C1 segment of cervical spinal cord (tissue), 14 donors: ENCODE measurements around the gene PAPPA2.

Source experiments
- DNase-seq, 14 donors: peaks; one replicate each; lab custom pipeline; 2025; lab: John Stamatoyannopoulos, UW

PAPPA2 gene

GRCh38 chr1:176802316-176802715, 339.3 kb downstream of the PAPPA2 start:
- DNase-seq, result peak in 1 of 14 donors; percentile 72

DNA sequence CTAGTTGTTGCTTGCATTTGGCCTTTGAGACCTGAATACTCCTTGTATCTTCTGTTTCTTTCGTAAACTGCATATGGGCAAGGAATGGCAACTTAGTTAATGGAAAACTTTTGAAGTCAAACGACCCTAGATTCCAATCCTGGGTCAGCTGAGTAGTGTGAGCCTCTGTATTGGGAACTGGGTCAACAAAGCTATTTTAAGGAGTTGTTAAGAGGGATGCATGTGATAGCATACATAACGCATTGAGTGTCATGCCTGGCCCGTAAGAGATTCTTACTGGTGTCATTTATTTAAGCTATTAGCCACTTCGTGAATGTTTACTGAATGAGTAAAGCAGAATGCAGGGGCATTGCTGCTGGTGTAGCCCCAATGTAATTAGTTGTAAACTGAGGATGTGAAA, 340.1 kb downstream of the PAPPA2 start:
- no peak for DNase-seq

DNA sequence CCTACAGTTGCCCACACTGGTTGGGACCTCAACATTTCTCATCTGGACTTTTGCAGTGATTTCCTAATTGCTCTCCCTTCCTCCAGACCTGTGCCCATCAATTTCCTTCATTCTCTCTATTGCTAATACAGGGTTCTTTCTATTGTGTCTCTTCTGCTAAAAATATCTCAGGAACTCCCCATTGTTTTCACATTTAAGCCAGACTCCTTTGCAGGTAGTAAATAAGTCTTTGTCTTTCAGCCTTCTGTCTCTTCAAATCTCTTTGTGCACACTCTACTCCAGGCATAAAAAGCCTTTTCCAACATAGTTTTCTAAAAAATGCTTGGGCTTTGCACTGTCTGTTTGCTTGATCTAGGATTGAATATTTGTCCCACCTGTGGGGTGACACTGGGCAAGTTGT, 340.6 kb downstream of the PAPPA2 start:
- DNase-seq, result peak in 1 of 14 donors; percentile 59

DNA sequence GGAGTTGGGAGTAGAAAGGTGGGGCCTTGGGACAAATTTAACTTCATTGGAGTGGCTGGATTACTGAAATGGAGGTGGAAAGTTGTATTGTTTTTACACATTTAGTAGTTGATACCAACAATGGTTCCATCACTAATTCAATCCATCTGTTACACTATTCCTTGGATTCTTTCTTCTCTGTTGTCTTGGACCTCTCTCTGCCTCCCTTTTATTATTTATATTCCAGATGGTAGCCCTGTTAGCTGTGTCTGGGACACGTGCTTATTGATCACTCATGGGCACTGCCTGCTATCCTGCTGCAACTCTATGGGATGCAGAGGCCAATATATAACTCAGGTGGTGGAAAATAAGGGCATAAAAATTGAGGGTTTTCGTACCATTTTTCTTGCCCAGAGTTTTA, 346.3 kb downstream of the PAPPA2 start:
- no peak for DNase-seq

DNA sequence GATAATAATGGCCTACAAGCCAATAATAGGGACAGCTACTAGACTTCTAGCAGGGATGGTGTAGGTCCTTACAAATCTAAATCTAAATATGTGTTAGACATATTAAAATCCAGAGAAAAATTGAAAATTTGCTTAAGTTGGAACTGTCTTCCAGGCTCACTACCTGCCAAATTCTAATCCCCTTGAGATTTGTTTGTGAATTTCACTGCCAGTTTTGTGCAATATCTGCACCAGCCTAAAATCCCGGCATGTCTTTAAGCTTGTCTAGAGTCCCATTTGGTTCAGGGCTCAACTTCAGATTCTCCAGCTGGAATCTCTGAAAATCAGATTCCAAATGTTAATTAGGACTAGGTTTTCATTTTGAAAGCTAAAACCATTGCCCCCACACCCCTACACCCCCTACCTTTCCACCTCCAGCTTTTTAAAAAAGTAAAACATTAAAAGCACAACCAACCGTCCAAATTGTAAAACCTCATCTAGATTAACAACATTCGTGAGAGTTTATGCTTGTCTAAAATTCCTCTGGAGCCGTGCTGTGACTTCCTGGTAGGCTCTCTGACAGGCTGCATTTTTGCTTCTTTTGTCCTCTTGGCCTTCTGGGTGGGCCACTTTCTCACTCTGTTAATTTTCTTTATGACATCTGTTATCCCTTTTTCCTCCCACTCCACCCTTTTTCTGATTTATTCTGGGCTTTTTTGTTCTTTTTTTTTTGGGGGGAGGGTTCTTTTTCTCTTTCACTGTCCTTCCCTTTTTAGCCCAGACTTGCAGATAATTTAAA, 348.7 kb downstream of the PAPPA2 start:
- DNase-seq, result no peak

- DNase-seq, result no peak
Measured at GRCh38 chr1:176815621-176816020, 352.6 kb downstream of the PAPPA2 start.

DNA sequence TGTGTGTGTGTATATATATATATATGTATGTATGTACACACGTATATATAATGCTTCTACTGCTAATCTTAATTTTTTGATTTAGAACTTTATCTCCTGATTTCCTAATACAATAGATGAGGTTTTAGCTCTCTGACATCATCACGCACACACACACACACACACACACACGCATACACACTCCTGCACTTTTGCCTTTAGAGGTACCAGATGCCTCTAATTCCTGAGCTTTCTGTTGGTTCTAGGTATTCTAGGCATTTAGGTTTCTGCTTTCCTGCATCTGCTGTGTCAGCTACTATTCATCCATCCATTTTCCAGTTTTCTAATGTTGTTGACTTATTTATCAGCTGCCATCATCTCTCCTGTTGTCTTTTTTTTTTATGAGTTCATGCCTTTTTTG, 353.3 kb downstream of the PAPPA2 start:
- no peak for DNase-seq

GRCh38 chr1:176820391-176821031, 357.5 kb downstream of the PAPPA2 start:
- no peak for DNase-seq

DNA sequence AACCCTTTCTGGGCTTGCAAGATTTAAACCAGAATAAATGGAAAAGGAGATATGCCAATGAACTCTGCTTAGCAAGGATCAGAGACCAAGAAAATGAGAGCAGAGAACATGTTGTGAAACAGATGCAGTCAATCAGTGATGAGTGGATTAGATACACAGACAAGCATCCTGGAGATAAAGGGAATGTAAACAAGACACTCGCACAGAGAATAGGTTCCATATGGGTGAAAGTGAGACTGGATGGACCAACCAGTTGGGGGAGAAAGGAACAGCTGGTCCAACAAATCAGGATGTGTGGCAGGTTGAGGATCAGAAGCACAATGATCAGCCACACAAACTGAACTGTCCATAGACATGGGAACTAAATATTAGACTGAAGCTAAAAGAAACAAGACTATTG, 363.3 kb downstream of the PAPPA2 start:
- no peak for DNase-seq

DNA sequence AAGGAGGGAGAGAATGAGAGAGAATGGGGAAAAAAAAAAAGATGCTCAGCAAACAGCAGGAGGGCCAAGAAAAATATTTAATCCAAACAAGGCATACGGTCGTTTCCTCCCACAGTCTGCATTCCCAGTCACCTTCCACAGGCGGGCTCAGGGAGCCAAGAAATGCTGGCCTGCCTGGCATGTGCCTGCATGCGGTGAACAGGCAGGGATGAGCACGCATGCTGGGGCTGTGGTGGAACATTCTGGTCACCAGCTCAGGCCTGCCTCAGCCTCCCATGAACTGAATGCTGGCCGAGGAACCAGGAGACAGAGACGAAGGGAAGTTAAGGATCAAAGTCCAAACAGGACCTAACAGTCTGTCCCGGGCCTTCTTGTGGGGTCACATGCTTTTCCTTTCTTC, 366.3 kb downstream of the PAPPA2 start:
- DNase-seq, result peak in 1 of 14 donors; percentile 25

DNA sequence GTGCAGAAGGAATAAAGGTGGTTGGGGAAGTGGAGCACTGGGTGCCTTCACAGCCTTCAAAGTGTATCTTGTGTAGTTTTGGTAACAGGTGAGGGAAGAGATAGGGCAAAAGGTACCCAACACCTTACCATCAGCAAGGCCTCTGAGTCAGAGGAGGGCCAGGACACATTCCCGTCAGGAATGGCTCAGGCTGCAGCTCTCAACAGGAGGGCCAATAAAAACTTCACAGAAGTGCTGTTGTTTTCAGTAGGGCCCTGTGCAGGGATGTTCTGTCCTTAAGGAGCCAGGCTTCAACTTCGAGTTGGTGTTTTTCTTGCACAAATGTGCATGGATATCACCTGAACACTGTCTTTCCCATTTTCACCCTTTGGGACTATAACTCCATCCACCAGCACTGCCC, 368.2 kb downstream of the PAPPA2 start:
- no peak for DNase-seq

DNA sequence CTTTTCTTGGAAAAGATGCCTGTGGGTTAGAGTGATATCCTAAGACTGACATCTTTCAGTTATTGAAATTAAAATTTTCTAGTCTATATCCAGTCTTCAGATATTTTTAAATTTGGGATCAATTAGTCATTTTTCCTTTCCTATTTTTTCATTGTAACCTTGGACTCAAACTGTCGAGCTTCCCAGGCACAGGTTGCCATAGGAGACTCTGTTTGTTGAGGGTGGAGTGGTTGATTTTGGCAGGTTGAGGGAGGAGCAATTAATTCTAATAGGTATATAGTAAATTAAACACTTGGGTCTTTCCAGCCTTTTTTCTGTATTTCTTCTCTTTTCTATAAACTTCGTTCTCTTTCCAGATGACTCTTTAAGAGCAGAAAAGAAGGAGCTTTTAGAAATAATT, 374.7 kb downstream of the PAPPA2 start:
- no peak for DNase-seq

DNA sequence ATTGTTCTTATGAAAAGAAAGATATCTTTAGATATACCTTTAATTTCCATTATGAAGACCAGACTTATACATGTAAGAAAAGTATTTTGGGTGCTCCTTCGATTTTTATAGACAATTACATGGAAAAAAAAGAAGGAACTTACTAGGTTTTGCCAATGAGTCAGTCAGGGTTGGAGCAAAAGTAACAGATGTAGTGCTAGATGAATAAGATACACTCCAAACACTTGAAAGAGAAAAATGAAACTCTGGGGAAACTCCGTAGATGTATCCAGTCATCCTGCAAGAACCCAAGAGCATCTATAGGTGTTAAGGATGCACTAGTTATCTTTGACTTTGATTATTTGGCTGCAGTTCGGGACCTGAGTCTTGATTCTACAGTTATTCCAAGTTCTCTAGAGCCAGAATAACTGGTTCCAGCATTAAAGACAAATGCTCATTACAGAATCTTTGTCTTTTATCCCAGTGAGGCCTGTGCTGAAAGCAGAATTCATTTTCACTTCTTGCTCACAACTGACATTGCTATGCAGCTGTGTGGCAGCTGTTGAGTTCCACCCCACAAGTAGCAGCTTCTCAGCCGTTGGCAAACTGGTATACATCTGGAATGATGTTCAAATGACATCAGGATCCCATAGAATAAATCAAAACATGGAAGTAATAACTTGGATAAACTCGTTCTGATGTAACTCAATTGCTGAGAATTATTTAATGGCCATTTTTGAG, 375.5 kb downstream of the PAPPA2 start:
- DNase-seq, result no peak

GRCh38 chr1:176839216-176839615, 376.2 kb downstream of the PAPPA2 start:
- no peak for DNase-seq

- DNase-seq, result no peak
Measured at GRCh38 chr1:176841238-176841637, 378.3 kb downstream of the PAPPA2 start.

DNA sequence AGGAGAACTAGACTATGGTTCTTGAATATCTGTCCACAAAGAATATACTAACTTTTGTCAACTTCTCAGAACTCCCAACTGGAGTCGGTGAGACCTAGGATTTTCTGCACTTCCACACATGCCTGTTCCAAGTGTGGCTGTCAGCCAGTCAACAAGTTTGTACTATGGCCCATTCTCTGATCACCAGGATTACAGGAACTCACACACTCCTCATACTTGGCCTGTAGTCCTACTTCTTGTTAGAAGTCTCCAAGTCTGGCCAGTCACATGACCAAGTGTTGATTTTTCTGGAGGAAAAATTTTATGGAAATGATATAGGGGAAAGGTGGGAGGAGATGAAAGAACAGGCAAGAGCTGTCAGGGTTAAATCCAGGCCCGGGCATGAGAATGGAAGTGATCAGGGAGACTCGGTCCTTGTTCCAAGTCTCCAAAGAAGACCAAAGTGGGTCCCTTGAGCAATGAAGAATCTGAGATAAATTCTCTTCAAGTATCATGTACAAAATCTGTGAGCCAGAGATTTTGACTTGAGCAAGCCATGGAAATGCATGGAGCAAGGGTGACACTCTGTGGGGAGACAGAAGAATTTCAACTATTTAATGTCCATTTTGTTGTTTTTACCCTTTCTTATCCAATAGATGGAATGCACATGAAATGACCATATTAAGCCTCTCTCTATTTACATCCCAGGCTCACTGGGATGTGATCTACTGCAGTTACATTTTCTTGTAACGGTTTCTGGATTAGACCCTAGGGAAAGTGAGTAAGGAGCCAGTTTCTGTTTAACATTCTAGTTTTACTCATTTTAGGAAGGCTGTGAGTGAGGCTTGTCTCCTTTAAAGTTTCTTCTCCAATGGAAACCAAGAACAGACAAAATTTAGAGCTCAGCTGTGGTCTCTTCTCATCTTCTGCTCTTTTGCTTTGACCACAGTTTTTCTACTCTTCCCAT, 380.6 kb downstream of the PAPPA2 start:
- DNase-seq, result peak in 4 of 14 donors; percentile 4 to 29 (median 14)

DNA sequence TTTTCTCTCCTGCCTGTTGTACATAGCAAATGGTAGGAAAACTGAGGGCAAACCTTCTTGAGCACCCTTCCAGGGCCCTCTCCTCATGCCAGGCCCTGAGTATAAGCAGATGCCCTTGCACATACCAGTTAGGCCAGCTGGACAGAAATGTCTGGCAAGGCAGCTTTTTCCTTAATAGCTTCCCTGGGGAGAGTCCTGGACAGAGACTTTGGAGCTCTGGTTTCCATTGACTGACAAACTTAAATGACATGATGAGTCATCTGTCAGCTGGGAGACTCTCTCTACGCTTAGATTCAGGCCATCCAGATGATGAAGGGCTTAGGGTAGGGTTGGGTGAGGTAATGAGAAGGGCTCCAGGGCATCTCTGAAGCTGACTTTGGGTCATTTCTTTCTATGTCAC, 384.1 kb downstream of the PAPPA2 start:
- no peak for DNase-seq

- DNase-seq, result no peak
Measured at GRCh38 chr1:176849281-176849680, 386.3 kb downstream of the PAPPA2 start.

DNA sequence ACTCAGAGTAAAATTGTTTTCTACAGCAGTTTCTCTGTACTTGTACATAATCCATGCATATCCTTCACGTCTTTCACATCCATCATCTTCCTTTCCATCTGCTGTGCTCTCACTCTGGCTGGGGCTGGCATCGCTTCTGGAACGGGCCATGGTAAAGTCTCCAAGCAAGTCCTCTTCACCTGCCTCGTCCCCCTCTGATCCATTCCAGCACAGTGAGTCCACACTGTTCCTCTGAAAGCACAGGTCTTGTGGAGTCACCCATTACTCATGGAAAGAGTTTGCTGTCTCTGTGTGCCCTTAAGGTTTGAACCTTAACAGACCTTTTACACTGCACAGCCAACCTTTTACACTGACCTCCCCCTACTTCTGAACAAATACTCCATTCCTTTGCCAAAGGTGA, 387.9 kb downstream of the PAPPA2 start:
- no peak for DNase-seq

- DNase-seq, result no peak
Measured at GRCh38 chr1:176852124-176852523, 389.1 kb downstream of the PAPPA2 start.

- no peak for DNase-seq
Measured at GRCh38 chr1:176853503-176853902, 390.5 kb downstream of the PAPPA2 start.

GRCh38 chr1:176854121-176854520, 391.1 kb downstream of the PAPPA2 start:
- no peak for DNase-seq
